ENCODE data around the gene TNNT3.
"Not testable (repeated sequence)": the region's sequence is repeated elsewhere in the genome, so short reads cannot be mapped to it uniquely, and the experiment has no call there.

Gene TNNT3

DNA sequence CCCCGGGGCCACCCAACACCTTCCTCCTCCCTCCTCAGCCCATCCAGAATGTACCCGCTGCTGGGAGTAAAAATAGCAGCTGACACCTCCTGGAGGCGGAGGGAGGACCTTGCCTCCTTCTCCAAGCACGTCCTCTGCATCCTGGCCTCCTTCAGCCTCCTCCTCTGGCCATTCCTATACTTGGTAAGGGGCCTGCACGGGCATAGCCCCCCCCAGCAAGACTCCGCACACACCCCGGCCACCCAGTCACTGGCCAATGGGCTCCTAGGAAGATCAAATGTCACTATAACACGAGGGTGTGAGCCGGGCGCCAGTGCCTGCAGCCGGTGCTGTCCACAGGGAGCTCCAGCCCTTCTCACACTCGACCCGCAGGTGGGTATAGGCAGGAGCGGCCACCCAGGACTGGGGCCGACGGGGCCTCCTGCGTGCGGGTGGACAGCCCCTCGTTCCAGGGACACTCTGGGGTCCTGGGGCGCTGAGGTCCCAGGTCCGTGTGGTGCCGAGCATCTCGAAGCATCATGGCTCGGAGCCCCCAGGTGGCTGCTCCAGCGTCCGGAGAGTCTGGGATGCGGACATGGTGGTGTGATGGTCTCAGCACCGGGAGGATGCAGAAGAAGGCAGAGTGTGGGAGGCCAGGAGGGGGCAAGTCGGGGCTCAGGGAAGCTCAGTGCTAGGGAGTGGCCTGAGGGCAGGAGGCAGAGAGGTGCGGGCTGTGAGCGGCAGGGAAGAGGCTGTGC, at the start of gene TNNT3:
TSS of gene TNNT3 (plus strand) at position 313 of the 737 bp plus-strand sequence. CDS start 3,172 bp downstream, outside the sequence.
- H3K4me3 Mint-ChIP-seq = no peak within 1 kb of the TSS
- no peak within 1 kb of the TSS for H3K27ac Mint-ChIP-seq (ENCODE audit: low read depth)
- peaks cover 14% of the 10 kb centered on the region for H3K36me3 Mint-ChIP-seq (ENCODE audit: insufficient read depth)
- no peaks in the 10 kb centered on the region for H3K9me3 Mint-ChIP-seq
- H3K4me1 Mint-ChIP-seq = peaks cover 32% of the 10 kb centered on the region
- H3K27me3 Mint-ChIP-seq = peaks cover 29% of the 10 kb centered on the region
- ATAC-seq (replicated peaks; ENCODE audit: extremely low read depth, poor library complexity, severe bottlenecking) (no peak), DNase-seq (ENCODE audit: low spot score in 2 of 2) (no peak)

DNA sequence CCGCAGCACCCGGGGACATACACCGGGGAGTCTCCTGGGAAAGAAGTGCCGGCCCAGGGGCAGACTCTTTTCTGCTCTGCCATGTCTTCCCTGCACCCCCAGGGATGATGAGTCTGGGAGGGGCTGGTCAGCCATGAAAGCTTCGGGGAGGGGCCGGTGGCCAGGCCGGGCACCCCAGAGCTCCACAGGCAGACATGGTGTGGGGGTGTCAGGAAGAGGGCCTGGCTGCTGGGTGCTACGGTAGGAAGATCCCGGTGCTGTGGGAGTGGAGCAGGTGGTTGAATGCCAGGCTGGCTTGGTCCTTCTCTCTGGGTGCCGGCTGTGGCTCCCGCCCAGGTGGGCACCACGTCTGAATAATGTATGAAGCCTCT, 49.2 kb upstream of the TNNT3 start:
- no peaks in the 10 kb centered on the region for H3K27me3 Mint-ChIP-seq
- H3K36me3 Mint-ChIP-seq (ENCODE audit: insufficient read depth) = peaks cover 31% of the 10 kb centered on the region
- peak overlapping the region; percentile 75 for H3K4me3 Mint-ChIP-seq
- no peaks in the 10 kb centered on the region for H3K9me3 Mint-ChIP-seq
- ATAC-seq (replicated peaks; ENCODE audit: extremely low read depth, poor library complexity, severe bottlenecking) = no peak
- DNase-seq (ENCODE audit: low spot score in 2 of 2) = no peak
- H3K27ac Mint-ChIP-seq (ENCODE audit: low read depth) = peak overlapping the region; percentile 93
- H3K4me1 Mint-ChIP-seq = peaks cover 76% of the 10 kb centered on the region

DNA sequence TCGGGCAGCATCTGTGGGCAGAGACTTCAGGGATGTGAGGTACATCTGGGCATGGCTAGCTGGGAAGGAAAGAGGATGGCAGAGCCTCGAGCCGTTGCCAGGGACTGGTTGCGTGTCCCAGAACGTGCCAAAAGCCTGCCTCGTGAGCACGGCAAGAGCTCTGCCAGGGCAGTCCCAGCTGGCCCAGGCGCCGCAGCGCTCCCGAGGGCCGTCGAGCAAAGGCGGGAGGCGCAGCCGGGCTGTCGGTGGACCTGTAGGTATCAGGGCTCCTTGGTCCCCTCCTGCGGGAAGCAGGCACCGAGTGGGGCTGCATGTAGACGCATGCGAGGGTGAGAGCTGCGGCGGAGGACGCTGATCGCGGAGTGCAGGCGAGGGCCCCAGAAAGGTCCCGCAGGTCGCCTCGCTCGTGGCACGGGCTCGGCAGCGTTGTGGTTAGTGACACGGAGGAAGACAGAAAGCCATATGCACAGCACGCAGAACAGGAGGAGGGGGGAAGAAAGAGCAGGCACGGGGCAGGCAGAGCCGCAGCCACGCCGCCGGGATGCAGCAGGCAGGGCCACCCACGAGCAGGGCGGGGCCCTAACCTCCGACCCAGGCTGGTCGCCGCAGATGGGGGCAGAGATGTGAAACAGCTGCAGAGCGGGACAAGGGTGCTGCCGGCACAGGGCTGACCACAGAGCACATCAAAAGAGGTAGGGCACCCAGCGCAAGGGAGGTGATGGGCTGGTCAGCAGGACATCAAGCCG, 48.6 kb upstream of the TNNT3 start:
- peak overlapping the region; percentile 75 for H3K4me3 Mint-ChIP-seq
- DNase-seq (ENCODE audit: low spot score in 2 of 2) = peak in 1 of 2 donors; percentile 53
- H3K4me1 Mint-ChIP-seq = peaks cover 73% of the 10 kb centered on the region
- H3K27me3 Mint-ChIP-seq = no peaks in the 10 kb centered on the region
- peaks cover 31% of the 10 kb centered on the region for H3K36me3 Mint-ChIP-seq (ENCODE audit: insufficient read depth)
- H3K27ac Mint-ChIP-seq (ENCODE audit: low read depth) = peak overlapping the region; percentile 93
- peak; percentile 86 for ATAC-seq (replicated peaks; ENCODE audit: extremely low read depth, poor library complexity, severe bottlenecking)
- H3K9me3 Mint-ChIP-seq = no peaks in the 10 kb centered on the region

DNA sequence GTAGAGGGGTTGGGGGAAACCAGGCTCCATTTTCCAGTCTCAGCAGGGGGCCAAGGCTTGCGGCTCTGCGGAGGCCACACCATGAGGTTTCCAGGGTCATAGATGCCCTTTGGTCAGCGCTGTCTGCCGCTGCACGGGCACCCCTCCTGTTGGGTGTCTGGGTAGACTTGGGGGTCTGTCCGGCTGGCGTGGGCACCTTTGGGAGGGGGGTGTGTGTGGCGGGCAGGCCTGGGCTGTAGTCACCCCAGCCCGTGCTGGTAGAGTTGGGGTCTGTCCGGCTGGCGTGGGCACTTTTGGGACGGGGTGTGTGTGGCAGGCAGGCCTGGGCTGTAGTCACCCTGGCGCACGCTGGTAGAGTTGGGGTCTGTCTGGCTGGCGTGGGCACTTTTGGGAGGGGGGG, 48.0 kb upstream of the TNNT3 start:
- Mint-ChIP-seq H3K9me3 (no peaks in the 10 kb centered on the region), H3K27ac (ENCODE audit: low read depth) (peak overlapping the region; percentile 93), H3K36me3 (ENCODE audit: insufficient read depth) (peaks cover 30% of the 10 kb centered on the region), H3K4me1 (peaks cover 71% of the 10 kb centered on the region), H3K4me3 (peak overlapping the region; percentile 75), H3K27me3 (no peaks in the 10 kb centered on the region)
- DNase-seq (ENCODE audit: low spot score in 2 of 2) (no peak), ATAC-seq (replicated peaks; ENCODE audit: extremely low read depth, poor library complexity, severe bottlenecking) (no peak)

GRCh38 chr11:1872267-1872985, 47.1 kb upstream of the TNNT3 start:
- Mint-ChIP-seq H3K4me3 (peak overlapping the region; percentile 75), H3K27ac (ENCODE audit: low read depth) (peak overlapping the region; percentile 93), H3K36me3 (ENCODE audit: insufficient read depth) (peaks cover 27% of the 10 kb centered on the region), H3K4me1 (peaks cover 68% of the 10 kb centered on the region), H3K9me3 (no peaks in the 10 kb centered on the region), H3K27me3 (no peaks in the 10 kb centered on the region)
- no peak for ATAC-seq (replicated peaks; ENCODE audit: extremely low read depth, poor library complexity, severe bottlenecking)
- DNase-seq (ENCODE audit: low spot score in 2 of 2) = no peak

DNA sequence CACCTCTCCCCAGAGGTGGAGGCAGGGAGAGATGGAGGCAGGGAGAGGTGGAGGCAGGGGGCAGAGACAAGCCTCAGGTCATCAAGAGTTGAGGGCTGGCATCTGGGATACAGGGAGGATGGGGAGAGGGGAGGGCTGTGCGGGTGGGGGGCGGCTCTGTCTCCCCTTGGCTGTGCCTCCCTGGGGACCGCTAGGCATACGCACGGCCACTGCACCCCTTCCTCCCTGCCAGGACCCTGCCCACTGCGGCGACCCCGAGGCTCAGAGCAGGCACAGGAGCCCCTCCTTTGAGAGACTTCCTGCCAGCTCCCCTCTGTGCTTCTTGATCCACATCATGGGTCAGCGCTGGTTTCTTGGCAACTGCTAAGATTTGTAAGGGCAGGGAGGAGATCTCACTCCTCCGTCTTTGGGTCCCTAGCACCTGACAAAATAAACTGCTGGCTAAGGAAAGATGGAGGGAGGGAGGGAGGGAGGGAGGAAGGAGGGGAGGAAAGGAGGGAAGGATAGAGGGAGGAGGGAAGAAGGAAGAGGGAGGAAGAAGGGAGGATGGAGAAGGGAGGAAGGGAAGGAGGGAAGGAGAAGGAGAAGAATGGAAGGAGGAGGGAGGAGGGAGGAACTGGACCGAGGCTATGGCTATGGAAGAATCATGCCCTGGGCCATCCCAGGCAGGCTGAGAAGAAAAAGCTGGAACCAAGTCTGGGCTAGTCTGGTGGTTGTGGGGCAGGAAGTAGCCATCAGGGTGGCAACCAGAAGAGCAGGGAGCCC, 46.3 kb upstream of the TNNT3 start:
- H3K9me3 Mint-ChIP-seq = no peaks in the 10 kb centered on the region
- no peaks in the 10 kb centered on the region for H3K27me3 Mint-ChIP-seq
- peak overlapping the region; percentile 75 for H3K4me3 Mint-ChIP-seq
- peaks cover 27% of the 10 kb centered on the region for H3K36me3 Mint-ChIP-seq (ENCODE audit: insufficient read depth)
- DNase-seq (ENCODE audit: low spot score in 2 of 2) (no peak), ATAC-seq (replicated peaks; ENCODE audit: extremely low read depth, poor library complexity, severe bottlenecking) (no peak)
- peaks cover 68% of the 10 kb centered on the region for H3K4me1 Mint-ChIP-seq
- peak overlapping the region; percentile 93 for H3K27ac Mint-ChIP-seq (ENCODE audit: low read depth)

GRCh38 chr11:1873813-1874150, 45.7 kb upstream of the TNNT3 start:
- not testable (repeated sequence) for ATAC-seq (replicated peaks; ENCODE audit: extremely low read depth, poor library complexity, severe bottlenecking); H3K9me3 Mint-ChIP-seq; DNase-seq (ENCODE audit: low spot score in 2 of 2); H3K27me3 Mint-ChIP-seq; H3K4me3 Mint-ChIP-seq
- H3K27ac Mint-ChIP-seq (ENCODE audit: low read depth) = peak overlapping the region; percentile 53
- peaks cover 67% of the 10 kb centered on the region for H3K4me1 Mint-ChIP-seq
- peaks cover 27% of the 10 kb centered on the region for H3K36me3 Mint-ChIP-seq (ENCODE audit: insufficient read depth)

GRCh38 chr11:1874441-1875092, 44.9 kb upstream of the TNNT3 start:
- Mint-ChIP-seq H3K4me1 (peaks cover 59% of the 10 kb centered on the region), H3K36me3 (ENCODE audit: insufficient read depth) (peaks cover 21% of the 10 kb centered on the region)
- not testable (repeated sequence) for DNase-seq (ENCODE audit: low spot score in 2 of 2); H3K9me3 Mint-ChIP-seq; H3K27ac Mint-ChIP-seq (ENCODE audit: low read depth); H3K4me3 Mint-ChIP-seq; ATAC-seq (replicated peaks; ENCODE audit: extremely low read depth, poor library complexity, severe bottlenecking); H3K27me3 Mint-ChIP-seq

- ATAC-seq (replicated peaks; ENCODE audit: extremely low read depth, poor library complexity, severe bottlenecking) (no peak), DNase-seq (ENCODE audit: low spot score in 2 of 2) (no peak)
- Mint-ChIP-seq H3K4me1 (peaks cover 57% of the 10 kb centered on the region), H3K27me3 (no peaks in the 10 kb centered on the region), H3K9me3 (no peaks in the 10 kb centered on the region), H3K36me3 (ENCODE audit: insufficient read depth) (peaks cover 17% of the 10 kb centered on the region), H3K27ac (ENCODE audit: low read depth) (peak overlapping the region; percentile 81), H3K4me3 (peak overlapping the region; percentile 50)
Observed at GRCh38 chr11:1875093-1875850, 44.2 kb upstream of the TNNT3 start.

DNA sequence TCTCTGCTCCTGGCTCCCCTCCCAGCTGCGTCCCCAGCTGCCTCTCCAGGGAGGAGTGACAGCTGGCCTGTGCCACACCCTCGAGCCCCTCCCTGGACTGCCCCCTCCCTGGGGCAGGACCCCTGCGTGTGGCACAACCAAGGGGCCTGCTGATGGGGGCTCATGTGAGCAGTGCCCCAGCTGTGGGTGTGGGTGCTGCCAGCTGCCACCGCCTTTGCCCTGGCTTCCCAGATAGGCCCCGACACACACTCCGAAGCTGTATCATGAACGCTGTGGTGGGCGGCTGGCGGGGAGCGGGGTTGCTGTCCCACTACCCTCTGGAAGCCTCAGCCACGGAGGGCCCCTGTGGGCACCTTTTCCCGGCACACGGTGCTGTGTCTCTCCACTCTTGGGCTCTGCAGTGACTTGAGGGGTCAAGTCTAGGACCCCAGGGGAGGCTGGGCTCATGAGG, 43.6 kb upstream of the TNNT3 start:
- peaks cover 13% of the 10 kb centered on the region for H3K36me3 Mint-ChIP-seq (ENCODE audit: insufficient read depth)
- not testable (repeated sequence) for H3K9me3 Mint-ChIP-seq; H3K4me3 Mint-ChIP-seq; H3K27me3 Mint-ChIP-seq; ATAC-seq (replicated peaks; ENCODE audit: extremely low read depth, poor library complexity, severe bottlenecking); DNase-seq (ENCODE audit: low spot score in 2 of 2)
- H3K4me1 Mint-ChIP-seq = peaks cover 51% of the 10 kb centered on the region
- H3K27ac Mint-ChIP-seq (ENCODE audit: low read depth) = peak overlapping the region; percentile 81

DNA sequence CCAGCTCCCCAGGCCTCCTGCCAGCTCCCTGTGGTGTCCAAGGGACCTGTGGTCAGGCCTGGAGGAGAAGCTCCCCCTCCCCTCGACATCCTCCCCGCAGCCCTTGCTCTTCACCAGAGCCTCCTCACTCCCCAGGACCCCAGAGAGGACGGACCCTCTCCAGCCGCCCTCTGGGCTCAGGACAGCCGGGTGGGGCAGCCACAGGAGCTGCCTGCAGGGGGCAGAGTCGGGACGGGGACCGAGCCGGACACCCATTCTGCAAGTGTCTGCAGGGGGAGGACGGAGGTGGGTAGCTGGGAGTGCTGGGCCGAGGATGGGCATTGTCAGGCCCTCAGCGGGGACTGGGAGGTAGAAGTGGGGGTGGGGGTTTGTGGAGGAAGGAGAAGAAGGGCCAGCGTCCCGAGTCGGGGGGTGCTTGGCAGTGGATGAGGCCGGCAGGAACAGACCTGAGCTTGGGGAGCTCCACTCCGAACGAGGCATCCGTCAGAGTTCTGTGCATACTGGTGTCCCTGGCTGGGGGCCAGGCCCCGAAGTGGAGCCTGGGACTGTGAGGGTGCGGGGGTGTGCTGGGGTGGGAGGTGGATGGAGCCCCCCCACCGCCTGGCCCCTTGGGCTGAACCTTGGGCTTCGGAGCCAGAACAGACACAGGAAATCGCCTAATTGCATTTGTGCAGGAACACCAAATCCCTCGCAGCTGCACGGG, 43.0 kb upstream of the TNNT3 start:
- no peaks in the 10 kb centered on the region for H3K9me3 Mint-ChIP-seq
- H3K27me3 Mint-ChIP-seq = no peaks in the 10 kb centered on the region
- DNase-seq (ENCODE audit: low spot score in 2 of 2) (no peak), ATAC-seq (replicated peaks; ENCODE audit: extremely low read depth, poor library complexity, severe bottlenecking) (no peak)
- H3K36me3 Mint-ChIP-seq (ENCODE audit: insufficient read depth) = peaks cover 10% of the 10 kb centered on the region
- H3K27ac Mint-ChIP-seq (ENCODE audit: low read depth) = no peak overlapping the region
- peaks cover 45% of the 10 kb centered on the region for H3K4me1 Mint-ChIP-seq
- H3K4me3 Mint-ChIP-seq = no peak overlapping the region
